Parathyroid adenoma (tissue), 2 donors: ENCODE measurements around the gene SLC38A6.
"Not testable (repeated sequence)": the region's sequence is repeated elsewhere in the genome, so short reads cannot be mapped to it uniquely, and the experiment has no call there.

Source experiments
- H2AFZ ChIP-seq: fragments of 300-600 bp; sonication (generic); one replicate; pipeline ENCODE4 v1.7.0; 2017; ENCODE audit warnings: antibody characterized with exemption, mild to moderate bottlenecking
- H3K27ac ChIP-seq: fragments of 300-600 bp; sonication (generic); one replicate; pipeline ENCODE4 v1.7.0; 2017
- H3K27me3 ChIP-seq: fragments of 300-600 bp; sonication (generic); one replicate; pipeline ENCODE4 v1.7.0; 2017; ENCODE audit warnings: low read length; ENCODE audit not compliant: control insufficient read depth, insufficient read depth
- H3K36me3 ChIP-seq: fragments of 300-600 bp; sonication (generic); one replicate; pipeline ENCODE4 v1.7.0; 2017; ENCODE audit warnings: low read length; ENCODE audit not compliant: control insufficient read depth, insufficient read depth
- H3K4me1 ChIP-seq: fragments of 300-600 bp; sonication (generic); one replicate; pipeline ENCODE4 v1.7.0; 2017; ENCODE audit warnings: control low read depth
- H3K4me2 ChIP-seq: fragments of 300-600 bp; sonication (generic); one replicate; pipeline ENCODE4 v1.7.0; 2017; ENCODE audit warnings: low read length
- H3K4me3 ChIP-seq: fragments of 300-600 bp; sonication (generic); one replicate; pipeline ENCODE4 v1.7.0; 2017; ENCODE audit warnings: low read depth, low read length
- H3K79me2 ChIP-seq: fragments of 300-600 bp; sonication (generic); one replicate; pipeline ENCODE4 v1.7.0; 2017; ENCODE audit warnings: control low read depth
- H3K9ac ChIP-seq: fragments of 300-600 bp; sonication (generic); one replicate; pipeline ENCODE4 v1.7.0; 2017; ENCODE audit warnings: mild to moderate bottlenecking
- H3K9me3 ChIP-seq: fragments of 300-600 bp; sonication (generic); one replicate; pipeline ENCODE4 v1.7.0; 2017; ENCODE audit warnings: low read length; ENCODE audit not compliant: control insufficient read depth
- TF ChIP-seq, protein P1 (sequence below): fragments of 300-600 bp; sonication (generic); IDR thresholded peaks from one replicate; pipeline ENCODE4 v1.7.0; 2017; ENCODE audit warnings: antibody characterized with exemption, mild to moderate bottlenecking
- donor health status: primary hyperparathyroidism.

The SLC38A6 gene

DNA sequence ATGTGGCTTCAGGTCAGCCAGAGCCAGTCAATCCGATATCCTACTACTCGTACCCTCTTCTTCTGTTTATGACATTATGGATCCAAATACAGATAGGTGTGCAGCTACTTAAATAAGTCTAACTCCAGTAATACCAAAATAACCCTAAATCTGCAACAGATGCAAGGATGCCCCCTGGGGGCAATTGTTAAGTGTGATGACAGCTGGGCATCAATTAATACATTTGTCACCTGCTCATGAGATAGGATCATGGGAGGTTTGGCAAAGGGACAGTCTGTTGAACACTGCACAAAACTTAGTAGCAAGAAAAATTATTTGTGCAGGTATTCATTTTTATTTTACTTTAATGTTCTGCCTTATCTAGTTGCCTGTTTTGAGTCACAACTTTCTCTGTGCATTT, 83.2 kb downstream of the SLC38A6 start:
- Histone ChIP-seq H3K9ac (no peak overlapping the region), H3K4me3 (no peak overlapping the region), H3K36me3 (no peaks in the 10 kb centered on the region), H3K4me1 (peaks cover 15% of the 10 kb centered on the region), H3K27ac (no peak overlapping the region), H3K79me2 (no peaks in the 10 kb centered on the region), H3K9me3 (no peaks in the 10 kb centered on the region), H3K4me2 (no peak overlapping the region), H2AFZ (no peak overlapping the region), H3K27me3 (no peaks in the 10 kb centered on the region)
- TF ChIP-seq, protein P1, sequence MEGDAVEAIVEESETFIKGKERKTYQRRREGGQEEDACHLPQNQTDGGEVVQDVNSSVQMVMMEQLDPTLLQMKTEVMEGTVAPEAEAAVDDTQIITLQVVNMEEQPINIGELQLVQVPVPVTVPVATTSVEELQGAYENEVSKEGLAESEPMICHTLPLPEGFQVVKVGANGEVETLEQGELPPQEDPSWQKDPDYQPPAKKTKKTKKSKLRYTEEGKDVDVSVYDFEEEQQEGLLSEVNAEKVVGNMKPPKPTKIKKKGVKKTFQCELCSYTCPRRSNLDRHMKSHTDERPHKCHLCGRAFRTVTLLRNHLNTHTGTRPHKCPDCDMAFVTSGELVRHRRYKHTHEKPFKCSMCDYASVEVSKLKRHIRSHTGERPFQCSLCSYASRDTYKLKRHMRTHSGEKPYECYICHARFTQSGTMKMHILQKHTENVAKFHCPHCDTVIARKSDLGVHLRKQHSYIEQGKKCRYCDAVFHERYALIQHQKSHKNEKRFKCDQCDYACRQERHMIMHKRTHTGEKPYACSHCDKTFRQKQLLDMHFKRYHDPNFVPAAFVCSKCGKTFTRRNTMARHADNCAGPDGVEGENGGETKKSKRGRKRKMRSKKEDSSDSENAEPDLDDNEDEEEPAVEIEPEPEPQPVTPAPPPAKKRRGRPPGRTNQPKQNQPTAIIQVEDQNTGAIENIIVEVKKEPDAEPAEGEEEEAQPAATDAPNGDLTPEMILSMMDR = no peak

DNA sequence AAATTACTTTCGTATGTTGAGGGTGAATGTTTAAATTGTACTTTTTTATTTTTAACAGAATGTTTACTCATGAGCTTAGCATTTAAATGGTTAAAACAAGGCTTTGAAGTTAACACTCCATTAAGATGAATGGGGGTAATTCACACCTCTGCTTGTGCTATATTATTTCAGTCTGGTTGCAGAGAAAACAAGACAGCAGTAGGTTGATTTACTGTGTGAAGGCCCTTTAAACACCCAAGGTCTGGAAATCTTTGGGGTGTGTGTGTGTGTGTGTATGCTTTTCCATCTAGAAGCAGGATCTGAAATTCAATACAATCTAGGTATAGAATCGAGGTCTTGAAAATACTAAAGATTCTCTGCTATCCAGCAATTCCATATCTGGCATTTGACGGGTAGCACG, 83.8 kb downstream of the SLC38A6 start:
- Histone ChIP-seq H3K4me2 (no peak overlapping the region), H3K9ac (no peak overlapping the region), H3K4me1 (peaks cover 15% of the 10 kb centered on the region), H3K27ac (no peak overlapping the region), H3K27me3 (no peaks in the 10 kb centered on the region), H3K4me3 (no peak overlapping the region), H3K9me3 (no peaks in the 10 kb centered on the region), H3K79me2 (no peaks in the 10 kb centered on the region), H3K36me3 (no peaks in the 10 kb centered on the region), H2AFZ (no peak overlapping the region)
- TF ChIP-seq, protein P1 = no peak

DNA sequence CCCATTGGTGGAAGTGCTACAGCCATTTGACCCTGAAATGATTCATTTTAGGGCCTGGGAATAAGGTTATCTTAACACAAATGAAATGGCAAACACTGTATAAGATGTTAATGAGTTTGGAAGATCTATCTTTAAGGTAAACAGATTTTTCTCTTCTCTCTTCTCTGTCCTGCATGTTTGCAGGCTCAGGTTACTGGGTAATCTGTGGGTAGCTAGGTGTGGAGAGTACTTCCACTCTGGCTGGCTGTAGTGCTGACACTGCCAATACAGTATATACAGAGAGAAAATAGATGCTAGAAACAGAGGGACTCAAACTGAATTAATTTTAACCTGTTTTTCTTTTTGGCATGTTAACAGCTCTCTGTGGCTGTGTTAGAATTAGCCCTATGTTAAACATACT, 84.6 kb downstream of the SLC38A6 start:
- H3K4me2 ChIP-seq = no peak overlapping the region
- no peak overlapping the region for H3K9ac ChIP-seq
- H3K27me3 ChIP-seq = no peaks in the 10 kb centered on the region
- no peaks in the 10 kb centered on the region for H3K36me3 ChIP-seq
- peak overlapping the region; percentile 7 for H2AFZ ChIP-seq
- TF ChIP-seq, protein P1 = no peak
- H3K4me1 ChIP-seq = peaks cover 15% of the 10 kb centered on the region
- H3K9me3 ChIP-seq = no peaks in the 10 kb centered on the region
- H3K27ac ChIP-seq = no peak overlapping the region
- H3K79me2 ChIP-seq = no peaks in the 10 kb centered on the region
- no peak overlapping the region for H3K4me3 ChIP-seq

DNA sequence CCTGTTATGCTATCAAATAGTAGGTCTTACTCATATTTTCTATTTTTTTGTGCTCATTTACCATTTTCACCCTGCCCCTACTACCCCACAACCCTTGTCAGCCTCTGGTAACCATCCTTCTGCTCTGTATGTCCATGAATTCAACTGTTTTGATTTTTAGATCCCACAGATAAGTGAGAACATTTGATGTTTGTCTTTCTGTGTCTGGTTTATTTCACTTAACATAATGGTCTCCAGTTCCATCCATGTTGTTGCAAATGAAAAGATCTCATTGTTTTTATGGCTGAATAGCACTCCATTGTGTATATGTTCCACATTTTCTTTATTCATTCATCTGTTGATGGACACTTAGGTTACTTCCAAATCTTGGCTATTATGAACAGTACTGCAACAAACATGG, 91.4 kb downstream of the SLC38A6 start:
- not testable (repeated sequence) for H3K9me3 ChIP-seq, H3K79me2 ChIP-seq

DNA sequence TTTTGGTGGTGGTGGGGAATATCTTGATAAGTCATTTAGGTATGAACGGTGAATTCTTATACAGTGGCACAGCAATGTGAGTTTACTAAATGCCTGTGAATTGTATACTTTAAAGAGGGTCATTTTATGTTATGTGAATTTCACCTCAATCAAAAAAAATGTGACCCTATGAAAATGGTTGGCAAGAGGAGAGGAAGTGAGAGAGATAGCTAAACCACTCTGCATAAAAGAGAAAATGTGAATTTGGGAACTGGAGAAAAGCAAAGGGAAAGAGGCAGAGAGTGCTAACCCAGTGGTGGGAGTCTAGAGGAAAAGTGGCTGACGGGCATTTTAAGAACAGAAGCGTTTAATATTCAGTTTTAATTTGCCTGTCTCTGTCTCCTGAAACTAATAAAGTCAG, 93.8 kb downstream of the SLC38A6 start:
- TF ChIP-seq, protein P1 = no peak
- Histone ChIP-seq H3K9ac (no peak overlapping the region), H3K79me2 (no peaks in the 10 kb centered on the region), H3K4me3 (no peak overlapping the region), H3K4me2 (no peak overlapping the region), H3K36me3 (no peaks in the 10 kb centered on the region), H3K4me1 (no peaks in the 10 kb centered on the region), H3K27ac (no peak overlapping the region), H2AFZ (no peak overlapping the region), H3K9me3 (no peaks in the 10 kb centered on the region), H3K27me3 (no peaks in the 10 kb centered on the region)

More for the DNA sequence above, 91.4 kb downstream of the SLC38A6 start:
- not testable (repeated sequence) for H3K9ac ChIP-seq, H3K4me1 ChIP-seq, H2AFZ ChIP-seq, H3K4me2 ChIP-seq, H3K4me3 ChIP-seq, H3K27me3 ChIP-seq, H3K36me3 ChIP-seq, H3K27ac ChIP-seq
